Measurements from ENCODE around the gene WNT3.
"Not testable (repeated sequence)": the region's sequence is repeated elsewhere in the genome, so short reads cannot be mapped to it uniquely, and the experiment has no call there.

The WNT3 gene

DNA sequence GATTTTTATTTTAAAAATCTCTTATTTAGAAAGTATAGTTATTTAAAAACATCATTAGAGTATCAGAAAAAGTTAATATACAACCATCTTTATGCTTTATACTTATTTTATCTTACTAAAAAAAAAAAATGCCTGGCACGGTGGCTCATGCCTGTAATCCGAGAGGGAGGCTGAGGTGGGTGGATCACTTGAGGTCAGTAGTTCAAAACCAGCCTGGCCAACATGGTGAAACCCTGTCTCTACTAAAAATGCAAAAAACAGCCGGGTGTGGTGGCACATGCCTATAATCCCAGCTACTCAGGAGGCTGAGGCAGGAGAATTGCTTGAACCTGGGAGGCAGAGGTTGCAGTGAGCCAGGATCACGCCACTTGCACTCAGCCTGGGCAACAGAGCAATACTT, 60.9 kb downstream of the WNT3 start:
- not testable (repeated sequence) for H3K4me1 ChIP-seq (ENCODE audit: control insufficient read depth, insufficient read depth, low read depth, low read length); H3K4me3 ChIP-seq (ENCODE audit: insufficient read depth in 1 of 2, low read depth in 1 of 2, low read length in 2 of 2); H2BK5ac ChIP-seq (ENCODE audit: low read depth, low read length, poor library complexity, severe bottlenecking); H3K4me2 ChIP-seq (ENCODE audit: low read length, poor library complexity, severe bottlenecking); H3K79me1 ChIP-seq (replicated peaks; ENCODE audit: low read length, poor library complexity, severe bottlenecking); H2BK120ac ChIP-seq (ENCODE audit: low read depth, low read length); H3K9ac ChIP-seq (ENCODE audit: low read length); H3K14ac ChIP-seq (ENCODE audit: low read length in 2 of 2); H3K27ac ChIP-seq (ENCODE audit: low read length, poor library complexity, severe bottlenecking); H4K91ac ChIP-seq (ENCODE audit: low read length); H2AFZ ChIP-seq (ENCODE audit: low read depth, low read length); H2BK15ac ChIP-seq (ENCODE audit: low read depth, poor library complexity, severe bottlenecking); H2AK5ac ChIP-seq (ENCODE audit: low read length, severe bottlenecking); H3K9me3 ChIP-seq (ENCODE audit: control insufficient read depth, low read length); H3K4ac ChIP-seq (ENCODE audit: low read depth in 1 of 2, low read length in 2 of 2); DNase-seq; H3K23ac ChIP-seq (ENCODE audit: low read length in 2 of 2); H3K18ac ChIP-seq (ENCODE audit: low read depth in 1 of 2, low read length in 2 of 2); H2BK12ac ChIP-seq (ENCODE audit: low read length in 2 of 2); H4K8ac ChIP-seq (ENCODE audit: low read length); H3K27me3 ChIP-seq (ENCODE audit: control insufficient read depth in 1 of 2, insufficient read depth in 1 of 2, low read length in 2 of 2)
- WGBS, result 92% methylated on average over 4 of the region's 4 CpGs
- peaks cover 12 to 60% of the 10 kb centered on the region in 2 experiments for H3K36me3 ChIP-seq (ENCODE audit: control insufficient read depth in 1 of 2, insufficient read depth in 2 of 2, low read depth in 1 of 2, low read length in 2 of 2)

DNA sequence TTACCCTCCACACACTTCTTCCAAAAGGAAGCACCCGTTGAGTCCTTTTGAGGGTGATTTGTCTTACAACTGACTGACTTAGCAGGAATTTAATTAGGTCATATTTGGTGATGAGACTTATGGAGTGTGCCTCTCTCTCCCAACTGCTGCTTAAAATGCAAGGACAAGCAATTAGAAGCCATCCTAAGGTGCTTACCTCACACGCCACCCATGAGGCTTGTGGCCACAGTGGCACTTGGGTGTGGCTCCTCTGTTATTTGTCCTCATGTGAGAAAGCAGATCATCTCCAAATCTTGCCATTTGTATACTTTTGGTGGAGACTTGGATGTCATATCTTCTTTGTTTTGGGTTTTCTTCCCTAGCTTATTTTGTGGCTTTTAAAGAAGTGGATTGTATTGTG, 61.6 kb downstream of the WNT3 start:
- DNase-seq, result no peak
- H2BK12ac ChIP-seq (ENCODE audit: low read length in 2 of 2), result no peak overlapping the region
- H2BK120ac ChIP-seq (ENCODE audit: low read depth, low read length), result no peak overlapping the region
- no peak overlapping the region for H3K23ac ChIP-seq (ENCODE audit: low read length in 2 of 2)
- peaks cover 19 to 68% of the 10 kb centered on the region in 2 experiments for H3K36me3 ChIP-seq (ENCODE audit: control insufficient read depth in 1 of 2, insufficient read depth in 2 of 2, low read depth in 1 of 2, low read length in 2 of 2)
- H3K4me2 ChIP-seq (ENCODE audit: low read length, poor library complexity, severe bottlenecking), result no peak overlapping the region
- no peak overlapping the region for H3K18ac ChIP-seq (ENCODE audit: low read depth in 1 of 2, low read length in 2 of 2)
- H2BK15ac ChIP-seq (ENCODE audit: low read depth, poor library complexity, severe bottlenecking), result no peak overlapping the region
- no peak overlapping the region for H3K14ac ChIP-seq (ENCODE audit: low read length in 2 of 2)
- H3K9me3 ChIP-seq (ENCODE audit: control insufficient read depth, low read length), result no peaks in the 10 kb centered on the region
- WGBS, result 100% methylated on average over 1 of the region's 2 CpGs
- no peak overlapping the region for H3K9ac ChIP-seq (ENCODE audit: low read length)
- H3K4me1 ChIP-seq (ENCODE audit: control insufficient read depth, insufficient read depth, low read depth, low read length), result no peaks in the 10 kb centered on the region
- no peak overlapping the region for H3K4me3 ChIP-seq (ENCODE audit: insufficient read depth in 1 of 2, low read depth in 1 of 2, low read length in 2 of 2)
- no peak overlapping the region for H3K27ac ChIP-seq (ENCODE audit: low read length, poor library complexity, severe bottlenecking)
- no peak overlapping the region for H4K8ac ChIP-seq (ENCODE audit: low read length)
- H3K4ac ChIP-seq (ENCODE audit: low read depth in 1 of 2, low read length in 2 of 2), result no peak overlapping the region
- H3K27me3 ChIP-seq (ENCODE audit: control insufficient read depth in 1 of 2, insufficient read depth in 1 of 2, low read length in 2 of 2), result no peaks in the 10 kb centered on the region
- H4K91ac ChIP-seq (ENCODE audit: low read length), result no peak overlapping the region
- H2BK5ac ChIP-seq (ENCODE audit: low read depth, low read length, poor library complexity, severe bottlenecking), result no peak overlapping the region
- H2AFZ ChIP-seq (ENCODE audit: low read depth, low read length), result no peak overlapping the region
- no peak overlapping the region for H2AK5ac ChIP-seq (ENCODE audit: low read length, severe bottlenecking)
- H3K79me1 ChIP-seq (replicated peaks; ENCODE audit: low read length, poor library complexity, severe bottlenecking), result no peaks in the 10 kb centered on the region

DNA sequence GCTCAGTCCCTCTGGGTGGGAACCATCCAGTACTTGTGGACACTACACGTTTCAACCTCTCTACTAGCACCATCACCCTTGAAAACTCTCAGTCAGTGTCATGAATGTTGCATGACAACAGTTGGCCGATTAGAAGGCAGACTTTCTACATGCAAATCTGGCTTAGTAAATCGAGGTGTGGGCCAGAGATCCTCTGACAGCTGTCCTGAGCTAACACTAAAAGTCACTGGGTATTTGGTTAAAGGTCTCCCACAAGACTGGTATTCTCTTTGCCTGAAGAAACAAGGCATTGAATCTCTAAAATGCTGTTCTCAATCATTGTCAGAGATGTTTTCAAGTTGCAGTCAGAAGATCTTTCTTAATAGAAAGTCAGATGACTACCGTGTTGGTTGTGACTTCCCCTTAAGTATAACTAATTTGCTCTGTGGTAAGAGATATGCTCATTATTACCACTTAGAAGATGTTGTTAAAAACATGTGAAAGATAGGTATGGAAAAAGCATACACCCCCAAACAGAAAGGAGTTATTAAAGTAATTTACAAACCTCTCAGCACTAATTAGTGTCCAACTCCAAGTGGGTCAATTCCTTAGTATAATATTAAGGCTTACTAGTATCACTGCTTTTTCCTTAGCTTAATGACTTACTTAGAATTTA, 62.3 kb downstream of the WNT3 start:
- Histone ChIP-seq H3K36me3 (ENCODE audit: control insufficient read depth in 1 of 2, insufficient read depth in 2 of 2, low read depth in 1 of 2, low read length in 2 of 2) (peaks cover 18 to 74% of the 10 kb centered on the region in 2 experiments), H3K23ac (ENCODE audit: low read length in 2 of 2) (no peak overlapping the region)
- 98% methylated on average over 3 of the region's 4 CpGs for WGBS

DNA sequence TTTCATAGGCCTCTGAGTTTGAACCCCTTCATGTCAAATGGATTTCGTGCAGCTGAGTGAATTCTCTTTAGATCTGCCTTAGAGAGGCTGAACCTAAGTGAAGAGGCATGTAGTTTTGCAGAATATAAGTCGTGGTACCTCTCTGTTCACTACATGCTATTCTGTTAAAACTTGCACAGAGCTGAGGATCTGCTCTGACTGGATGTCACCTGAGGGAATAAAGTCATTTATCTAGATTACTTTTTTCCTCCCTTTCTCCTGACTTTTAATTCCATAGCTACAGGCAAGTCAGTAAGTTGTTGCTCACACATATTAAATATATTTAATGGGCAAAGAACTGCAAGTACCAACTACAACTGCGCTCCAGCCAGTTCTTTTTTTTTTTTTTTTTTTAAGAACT, 64.7 kb downstream of the WNT3 start:
- no peak overlapping the region for H4K8ac ChIP-seq (ENCODE audit: low read length)

More for the DNA sequence above, 62.3 kb downstream of the WNT3 start:
- no peak overlapping the region for H3K4me3 ChIP-seq (ENCODE audit: insufficient read depth in 1 of 2, low read depth in 1 of 2, low read length in 2 of 2)
- H3K14ac ChIP-seq (ENCODE audit: low read length in 2 of 2), result no peak overlapping the region
- no peak overlapping the region for H2AFZ ChIP-seq (ENCODE audit: low read depth, low read length)
- H2BK15ac ChIP-seq (ENCODE audit: low read depth, poor library complexity, severe bottlenecking), result no peak overlapping the region
- H2AK5ac ChIP-seq (ENCODE audit: low read length, severe bottlenecking), result no peak overlapping the region
- no peak overlapping the region for H3K4ac ChIP-seq (ENCODE audit: low read depth in 1 of 2, low read length in 2 of 2)
- no peak overlapping the region for H2BK120ac ChIP-seq (ENCODE audit: low read depth, low read length)
- H2BK5ac ChIP-seq (ENCODE audit: low read depth, low read length, poor library complexity, severe bottlenecking), result no peak overlapping the region
- H3K4me2 ChIP-seq (ENCODE audit: low read length, poor library complexity, severe bottlenecking), result no peak overlapping the region
- H3K27me3 ChIP-seq (ENCODE audit: control insufficient read depth in 1 of 2, insufficient read depth in 1 of 2, low read length in 2 of 2), result no peaks in the 10 kb centered on the region
- H3K79me1 ChIP-seq (replicated peaks; ENCODE audit: low read length, poor library complexity, severe bottlenecking), result no peaks in the 10 kb centered on the region
- no peak overlapping the region for H4K91ac ChIP-seq (ENCODE audit: low read length)
- H3K27ac ChIP-seq (ENCODE audit: low read length, poor library complexity, severe bottlenecking), result no peak overlapping the region
- H3K4me1 ChIP-seq (ENCODE audit: control insufficient read depth, insufficient read depth, low read depth, low read length), result no peaks in the 10 kb centered on the region
- no peak overlapping the region for H3K18ac ChIP-seq (ENCODE audit: low read depth in 1 of 2, low read length in 2 of 2)
- H3K9me3 ChIP-seq (ENCODE audit: control insufficient read depth, low read length), result no peaks in the 10 kb centered on the region
- H4K8ac ChIP-seq (ENCODE audit: low read length), result no peak overlapping the region
- no peak for DNase-seq
- no peak overlapping the region for H2BK12ac ChIP-seq (ENCODE audit: low read length in 2 of 2)
- no peak overlapping the region for H3K9ac ChIP-seq (ENCODE audit: low read length)

More for the DNA sequence above, 64.7 kb downstream of the WNT3 start:
- Histone ChIP-seq H3K79me1 (replicated peaks; ENCODE audit: low read length, poor library complexity, severe bottlenecking) (no peaks in the 10 kb centered on the region), H3K27ac (ENCODE audit: low read length, poor library complexity, severe bottlenecking) (no peak overlapping the region), H2BK5ac (ENCODE audit: low read depth, low read length, poor library complexity, severe bottlenecking) (no peak overlapping the region), H4K91ac (ENCODE audit: low read length) (no peak overlapping the region), H2BK120ac (ENCODE audit: low read depth, low read length) (no peak overlapping the region), H3K4me3 (ENCODE audit: insufficient read depth in 1 of 2, low read depth in 1 of 2, low read length in 2 of 2) (no peak overlapping the region), H3K4me1 (ENCODE audit: control insufficient read depth, insufficient read depth, low read depth, low read length) (no peaks in the 10 kb centered on the region), H3K14ac (ENCODE audit: low read length in 2 of 2) (no peak overlapping the region), H3K18ac (ENCODE audit: low read depth in 1 of 2, low read length in 2 of 2) (no peak overlapping the region), H3K9ac (ENCODE audit: low read length) (no peak overlapping the region), H3K4ac (ENCODE audit: low read depth in 1 of 2, low read length in 2 of 2) (no peak overlapping the region), H2BK12ac (ENCODE audit: low read length in 2 of 2) (no peak overlapping the region), H2BK15ac (ENCODE audit: low read depth, poor library complexity, severe bottlenecking) (no peak overlapping the region), H3K36me3 (ENCODE audit: control insufficient read depth in 1 of 2, insufficient read depth in 2 of 2, low read depth in 1 of 2, low read length in 2 of 2) (peaks cover 20 to 80% of the 10 kb centered on the region in 2 experiments), H2AFZ (ENCODE audit: low read depth, low read length) (no peak overlapping the region), H3K27me3 (ENCODE audit: control insufficient read depth in 1 of 2, insufficient read depth in 1 of 2, low read length in 2 of 2) (no peaks in the 10 kb centered on the region), H3K4me2 (ENCODE audit: low read length, poor library complexity, severe bottlenecking) (no peak overlapping the region), H3K23ac (ENCODE audit: low read length in 2 of 2) (no peak overlapping the region), H2AK5ac (ENCODE audit: low read length, severe bottlenecking) (no peak overlapping the region), H3K9me3 (ENCODE audit: control insufficient read depth, low read length) (no peaks in the 10 kb centered on the region)
- WGBS, result 94% methylated on average over 2 of the region's 3 CpGs
- no peak for DNase-seq
